HepG2 (cell line): ENCODE data around the gene TMCC1. TPM values are rescaled to one million over a fixed set of nuclear protein-coding genes. Genes with fewer than 3 reads are reported as not detected.

Experiments used
- ATF6 ChIP-seq: sonication (generic); formaldehyde crosslinking; conservative IDR thresholded peaks from 2 replicates; pipeline ENCODE4 v1.4.0; 2020; ENCODE audit warnings: missing genetic modification reagents
- CENPBD1 ChIP-seq: sonication (generic); formaldehyde crosslinking; IDR thresholded peaks from 2 replicates; pipeline ENCODE4 v1.8.0; 2022; ENCODE audit warnings: missing genetic modification reagents, low read depth, mild to moderate bottlenecking, borderline replicate concordance
- CTCF ChIP-seq: sonication (generic); formaldehyde crosslinking; IDR thresholded peaks from 2 replicates; pipeline ENCODE4 v1.5.0; 2020; ENCODE audit warnings: mild to moderate bottlenecking, missing genetic modification reagents, moderate library complexity
- ERF ChIP-seq: IDR thresholded peaks from 2 replicates; pipeline ENCODE4 v1.6.1; 2018; ENCODE audit warnings: missing biosample characterization, missing genetic modification reagents
- GATAD2A ChIP-seq: IDR thresholded peaks from 2 replicates; pipeline ENCODE4 v1.6.1; 2016
- IRF2 ChIP-seq: IDR thresholded peaks from 2 replicates; pipeline ENCODE4 v1.6.1; 2018; ENCODE audit warnings: missing genetic modification reagents, missing compliant biosample characterization
- MAFG ChIP-seq: sonication (generic); formaldehyde crosslinking; IDR thresholded peaks from 2 replicates; pipeline ENCODE4 v1.5.1; 2020; ENCODE audit warnings: mild to moderate bottlenecking, missing genetic modification reagents
- MEIS1 ChIP-seq: sonication (generic); formaldehyde crosslinking; IDR thresholded peaks from 2 replicates; pipeline ENCODE4 v1.9.0; 2021; ENCODE audit warnings: mild to moderate bottlenecking, missing genetic modification reagents, moderate library complexity, borderline replicate concordance
- NCOA5 ChIP-seq: sonication (generic); formaldehyde crosslinking; IDR thresholded peaks from 2 replicates; pipeline ENCODE4 v1.4.0; 2020; ENCODE audit warnings: missing genetic modification reagents
- NFE2L1 ChIP-seq: sonication (generic); formaldehyde crosslinking; IDR thresholded peaks from 2 replicates; pipeline ENCODE4 v1.4.0; 2020; ENCODE audit warnings: missing genetic modification reagents, mild to moderate bottlenecking, borderline replicate concordance
- RAD21 ChIP-seq: fragments of 450-650 bp; formaldehyde crosslinking; IDR thresholded peaks from 2 replicates; pipeline ENCODE4 v1.5.0; 2020; ENCODE audit warnings: mild to moderate bottlenecking
- RNF2 ChIP-seq: fragments of 450-650 bp; conservative IDR thresholded peaks from 2 replicates; pipeline ENCODE4 v1.6.1; 2016; ENCODE audit warnings: low read depth
- RXRB ChIP-seq: IDR thresholded peaks from 2 replicates; pipeline ENCODE4 v1.6.1; 2016; ENCODE audit warnings: borderline replicate concordance, missing genetic modification reagents, missing compliant biosample characterization
- SAFB2 ChIP-seq: sonication (generic); formaldehyde crosslinking; IDR thresholded peaks from 2 replicates; pipeline ENCODE4 v1.5.1; 2020; ENCODE audit warnings: missing genetic modification reagents, low read depth, mild to moderate bottlenecking, borderline replicate concordance
- SAP130 ChIP-seq: IDR thresholded peaks from 2 replicates; pipeline ENCODE4 v1.6.1; 2016; ENCODE audit warnings: low read depth
- SMC3 ChIP-seq: IDR thresholded peaks from 2 replicates; pipeline ENCODE4 v1.6.1; 2011; ENCODE audit warnings: low read length, improper control_type of control experiment
- YY1 ChIP-seq: IDR thresholded peaks from 2 replicates; pipeline ENCODE4 v1.6.1; 2011; ENCODE audit warnings: low read length, low read depth, moderate library complexity, mild to moderate bottlenecking; ENCODE audit not compliant: insufficient read depth, insufficient replicate concordance
- ZFX ChIP-seq: sonication (generic); formaldehyde crosslinking; IDR thresholded peaks from 2 replicates; pipeline ENCODE4 v1.4.0; 2020; ENCODE audit warnings: mild to moderate bottlenecking, low read depth, missing genetic modification reagents, moderate library complexity
- ZNF274 ChIP-seq: sonication (generic); formaldehyde crosslinking; IDR thresholded peaks from 2 replicates; pipeline ENCODE4 v1.5.1; 2020; ENCODE audit warnings: mild to moderate bottlenecking, missing genetic modification reagents
- ZNF30 ChIP-seq: sonication (generic); formaldehyde crosslinking; IDR thresholded peaks from 2 replicates; pipeline ENCODE4 v1.5.0; 2020; ENCODE audit warnings: mild to moderate bottlenecking, missing genetic modification reagents
- ZNF451 ChIP-seq: sonication (generic); formaldehyde crosslinking; IDR thresholded peaks from 2 replicates; pipeline ENCODE4 v1.5.0; 2020; ENCODE audit warnings: mild to moderate bottlenecking, missing genetic modification reagents
- ZNF563 ChIP-seq: sonication (generic); formaldehyde crosslinking; IDR thresholded peaks from 2 replicates; pipeline ENCODE4 v1.8.0; 2022; ENCODE audit warnings: mild to moderate bottlenecking, moderate library complexity, missing genetic modification reagents
- ZNF691 ChIP-seq: sonication (generic); formaldehyde crosslinking; IDR thresholded peaks from 2 replicates; pipeline ENCODE4 v1.4.0; 2020; ENCODE audit warnings: missing genetic modification reagents, low read depth, mild to moderate bottlenecking, borderline replicate concordance
- polyA plus RNA-seq, 8 experiments: library from polyadenylated mRNA; depleted of rRNA in 3 of 8; stranded (reverse) in 7 of 8; unstranded in 1 of 8; fragments of >200 nt; fragmentation: Illumina TruSeq in 4 of 8; extraction: Trizol in 4 of 8; gene quantifications; 2 replicates each; pipeline versions ENCODE4 v1.2.1 to v1.2.3, GENCODE V29; 2011 to 2016; ENCODE audit warnings: low read depth in 4 of 8, missing spikeins in 1 of 8, mixed read lengths in 1 of 8; ENCODE audit not compliant: insufficient read depth in 1 of 8
- total RNA-seq, 5 experiments: library from RNA; depleted of rRNA; stranded (reverse); fragments of >200 nt; fragmentation: Illumina TruSeq; extraction: Trizol; gene quantifications; 2 replicates each; pipeline ENCODE4 v1.2.3, GENCODE V29; 2016; ENCODE audit warnings: low read depth in 1 of 5
- TF ChIP-seq, protein P1 (sequence below): sonication (generic); formaldehyde crosslinking; IDR thresholded peaks from 2 replicates; pipeline ENCODE4 v1.5.0; 2020; ENCODE audit warnings: missing genetic modification reagents
- TF ChIP-seq, protein P2 (sequence below): IDR thresholded peaks from 2 replicates; pipeline ENCODE4 v1.6.1; 2018; ENCODE audit warnings: missing genetic modification reagents

TMCC1 gene
- total and polyA plus RNA-seq, 2 of the 13 experiments (the other 11 are each of a cell fraction or from before 2014, with no cell fraction given), result 12.1 to 264 TPM

DNA sequence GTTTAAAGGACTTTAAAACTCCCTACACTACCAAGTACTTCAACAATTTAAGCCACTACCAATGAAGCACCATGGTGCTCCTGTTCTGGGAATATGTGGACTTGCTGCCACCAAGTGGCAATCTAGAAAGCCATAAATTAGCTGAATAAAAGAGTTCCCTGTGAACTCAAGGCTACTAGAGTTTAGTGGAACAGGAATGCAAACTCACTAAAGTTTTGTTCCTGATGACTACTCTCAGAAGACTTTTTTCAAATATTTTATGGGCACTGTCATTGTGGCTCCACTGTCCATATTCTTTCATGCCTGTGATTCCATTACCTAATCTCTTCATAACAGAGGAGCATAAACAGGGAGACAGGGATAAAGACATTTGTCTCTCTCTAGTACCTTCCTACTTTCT is 63.9 kb downstream of the TMCC1 start (continued):
- TF ChIP-seq ZNF691 (CRISPR knock-in tag), result no peak
- TF ChIP-seq CTCF (CRISPR knock-in tag), result peak; percentile 81
- TF ChIP-seq ATF6 (CRISPR knock-in tag), result no peak
- no peak for TF ChIP-seq ZNF30 (CRISPR knock-in tag)
- TF ChIP-seq CENPBD1, result no peak
- no peak for TF ChIP-seq ZNF274 (CRISPR knock-in tag)
- TF ChIP-seq MEIS1, result no peak
- no peak for TF ChIP-seq ZNF451
- TF ChIP-seq RAD21, result peak; percentile 66
- 0 out of 2 replicates have a peak, but pooled peaks have one; percentile 19 for TF ChIP-seq ERF
- no peak for TF ChIP-seq MAFG (CRISPR knock-in tag)
- TF ChIP-seq, protein P1, sequence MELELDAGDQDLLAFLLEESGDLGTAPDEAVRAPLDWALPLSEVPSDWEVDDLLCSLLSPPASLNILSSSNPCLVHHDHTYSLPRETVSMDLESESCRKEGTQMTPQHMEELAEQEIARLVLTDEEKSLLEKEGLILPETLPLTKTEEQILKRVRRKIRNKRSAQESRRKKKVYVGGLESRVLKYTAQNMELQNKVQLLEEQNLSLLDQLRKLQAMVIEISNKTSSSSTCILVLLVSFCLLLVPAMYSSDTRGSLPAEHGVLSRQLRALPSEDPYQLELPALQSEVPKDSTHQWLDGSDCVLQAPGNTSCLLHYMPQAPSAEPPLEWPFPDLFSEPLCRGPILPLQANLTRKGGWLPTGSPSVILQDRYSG (CRISPR knock-in tag), result no peak
- TF ChIP-seq RXRB (CRISPR knock-in tag), result peak; percentile 18; the same call in 1 of the 2 replicates
- no peak for TF ChIP-seq ZNF563 (CRISPR knock-in tag)
- peak; percentile 20; the same call in 1 of the 2 replicates for TF ChIP-seq GATAD2A (CRISPR knock-in tag)
- no peak for TF ChIP-seq NCOA5 (CRISPR knock-in tag)
- TF ChIP-seq SMC3, result peak; percentile 88
- TF ChIP-seq, protein P2, sequence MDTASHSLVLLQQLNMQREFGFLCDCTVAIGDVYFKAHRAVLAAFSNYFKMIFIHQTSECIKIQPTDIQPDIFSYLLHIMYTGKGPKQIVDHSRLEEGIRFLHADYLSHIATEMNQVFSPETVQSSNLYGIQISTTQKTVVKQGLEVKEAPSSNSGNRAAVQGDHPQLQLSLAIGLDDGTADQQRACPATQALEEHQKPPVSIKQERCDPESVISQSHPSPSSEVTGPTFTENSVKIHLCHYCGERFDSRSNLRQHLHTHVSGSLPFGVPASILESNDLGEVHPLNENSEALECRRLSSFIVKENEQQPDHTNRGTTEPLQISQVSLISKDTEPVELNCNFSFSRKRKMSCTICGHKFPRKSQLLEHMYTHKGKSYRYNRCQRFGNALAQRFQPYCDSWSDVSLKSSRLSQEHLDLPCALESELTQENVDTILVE (CRISPR knock-in tag), result 0 out of 2 replicates have a peak, but pooled peaks have one; percentile 23
- TF ChIP-seq SAP130 (CRISPR knock-in tag), result peak; percentile 37
- 0 out of 2 replicates have a peak, but pooled peaks have one; percentile 17 for TF ChIP-seq IRF2 (CRISPR knock-in tag)
- TF ChIP-seq SAFB2 (CRISPR knock-in tag), result no peak
- TF ChIP-seq NFE2L1 (CRISPR knock-in tag), result no peak
- TF ChIP-seq ZFX (CRISPR knock-in tag), result no peak
- no peak for TF ChIP-seq RNF2
- no peak for TF ChIP-seq YY1
